GM19043 (cell line): ENCODE measurements around the gene ORC4.
A peak's percentile ranks its signal among the peaks of the same experiment; 100 is the strongest.

Source experiments
- ATAC-seq: cut with Tn5 transposase; IDR thresholded peaks from one replicate; pipeline ENCODE4 v1.9.1; 2021; ENCODE audit warnings: low read depth; ENCODE audit not compliant: unreplicated experiment

Gene ORC4

DNA sequence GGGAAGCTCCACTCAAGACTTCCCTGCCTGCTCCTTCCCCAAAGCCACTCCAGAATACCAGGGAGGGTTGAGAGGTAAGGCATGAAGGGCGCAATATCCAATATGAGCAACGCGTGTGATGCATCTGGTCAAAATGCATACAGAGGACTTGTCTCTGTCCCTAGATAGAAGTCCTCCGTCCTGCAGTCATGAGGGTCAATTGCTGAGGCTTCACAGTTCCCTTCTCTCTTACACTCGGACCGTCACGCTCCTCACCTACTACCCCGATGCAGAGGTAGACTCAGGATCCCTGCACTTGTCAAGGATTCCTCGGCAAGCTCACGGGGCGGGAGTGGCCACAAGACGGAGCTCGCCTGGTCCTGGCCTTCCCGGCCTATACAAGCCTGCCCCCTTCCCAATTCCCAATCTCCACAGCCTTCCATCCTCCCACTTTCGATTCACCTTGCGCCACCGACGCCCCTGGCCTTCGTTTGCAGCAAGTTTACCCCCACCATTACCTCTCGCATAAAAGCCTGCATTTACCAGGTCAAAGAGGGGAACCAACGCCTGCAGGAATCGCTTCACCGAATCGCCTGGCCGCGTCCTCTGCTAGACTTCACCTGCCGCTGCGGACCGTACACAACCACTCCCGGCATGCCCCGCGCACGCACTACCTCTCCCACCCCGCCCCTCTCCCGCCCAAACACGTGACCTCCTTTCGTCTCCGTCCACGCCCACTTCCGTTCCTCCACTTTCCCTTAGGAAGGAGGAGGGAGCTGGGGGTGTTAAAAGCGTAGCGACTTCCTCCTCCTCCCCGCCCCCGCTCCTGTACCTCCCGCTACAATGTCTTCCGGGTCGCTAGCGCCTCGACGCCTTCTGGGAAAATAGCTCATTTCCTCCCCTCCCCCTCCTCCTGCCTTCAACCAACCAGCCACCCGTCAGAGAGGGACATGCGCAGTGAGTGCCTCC, at the start of gene ORC4:
TSS of gene ORC4 (minus strand) at position 627 of the 948 bp plus-strand sequence. CDS start 44,779 bp downstream, outside the sequence.
- ATAC-seq = peak; percentile 73

DNA sequence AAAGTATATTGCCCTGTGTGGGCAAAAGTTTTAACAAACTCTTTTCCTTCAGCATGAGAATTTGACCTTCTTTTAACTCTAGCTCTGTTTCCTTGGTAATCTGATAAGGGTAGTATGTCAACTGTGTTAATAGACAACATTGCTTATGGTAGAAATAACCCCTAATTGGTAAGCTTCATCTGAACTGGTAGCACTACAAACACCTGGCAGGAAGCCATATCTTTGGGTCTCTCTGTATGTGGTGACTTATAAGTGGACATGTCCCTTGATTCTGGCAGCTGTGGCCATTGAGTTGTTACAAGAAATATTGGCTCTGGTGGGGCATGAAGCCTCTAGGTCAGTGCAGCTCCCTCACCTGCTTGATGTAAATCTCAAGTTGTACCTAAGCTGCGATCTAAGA, 47.3 kb upstream of the ORC4 start:
- ATAC-seq = no peak

DNA sequence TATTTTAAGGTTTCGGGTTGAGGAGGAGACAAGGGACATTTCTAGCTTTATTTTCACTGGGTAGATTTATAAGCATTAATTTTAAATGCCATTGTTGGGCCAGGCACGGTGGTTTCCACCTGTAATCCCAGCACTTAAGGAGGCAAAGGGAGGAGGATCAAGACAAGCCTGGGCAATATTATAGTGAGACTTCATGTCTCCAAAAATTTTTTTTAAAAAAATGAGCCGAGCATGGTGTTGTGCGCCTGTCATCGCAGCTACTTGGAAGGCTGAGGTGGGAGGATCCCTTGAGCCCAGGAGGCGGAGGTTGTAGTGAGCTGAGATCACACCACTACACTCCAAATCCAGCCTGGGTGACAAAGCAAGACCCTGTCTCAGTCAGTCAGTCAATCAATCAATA, 45.4 kb upstream of the ORC4 start:
- no peak for ATAC-seq

DNA sequence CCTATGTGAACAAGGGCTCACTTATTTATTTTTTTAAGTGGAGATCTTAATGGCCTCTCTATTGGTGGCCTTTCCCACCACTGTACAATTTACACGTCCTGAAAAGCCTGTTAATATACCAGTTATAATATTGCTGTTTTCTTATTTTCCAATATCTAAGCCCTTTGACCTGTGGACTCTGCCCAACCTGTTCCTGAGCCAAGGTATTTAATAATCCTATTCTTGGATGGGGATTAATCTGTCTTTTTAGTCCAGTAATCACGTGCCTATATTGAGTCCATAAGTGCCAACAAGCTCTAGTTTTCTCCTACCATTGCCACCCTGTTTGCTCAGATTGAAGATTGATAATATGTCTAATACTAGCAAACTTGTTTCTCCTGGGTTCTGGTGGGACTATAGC, 43.1 kb upstream of the ORC4 start:
- no peak for ATAC-seq

DNA sequence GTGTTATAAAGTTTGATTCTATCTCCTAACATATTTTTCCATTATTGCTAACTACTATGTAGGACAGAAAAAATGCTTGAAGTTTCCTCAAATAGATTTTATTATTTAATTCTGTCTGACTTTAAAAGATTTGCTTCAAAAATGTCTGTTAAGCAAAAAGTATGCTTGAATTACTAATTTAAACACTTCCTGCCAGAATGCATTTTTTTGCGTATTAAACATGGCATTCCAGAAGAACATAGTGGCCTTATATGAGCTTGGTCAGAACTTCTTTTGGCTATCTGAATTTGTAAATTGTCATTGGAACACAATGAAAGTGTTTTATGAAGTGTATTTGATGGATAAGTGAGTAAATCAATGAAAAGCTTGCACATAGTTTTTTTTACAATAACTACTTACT, 38.1 kb upstream of the ORC4 start:
- no peak for ATAC-seq

DNA sequence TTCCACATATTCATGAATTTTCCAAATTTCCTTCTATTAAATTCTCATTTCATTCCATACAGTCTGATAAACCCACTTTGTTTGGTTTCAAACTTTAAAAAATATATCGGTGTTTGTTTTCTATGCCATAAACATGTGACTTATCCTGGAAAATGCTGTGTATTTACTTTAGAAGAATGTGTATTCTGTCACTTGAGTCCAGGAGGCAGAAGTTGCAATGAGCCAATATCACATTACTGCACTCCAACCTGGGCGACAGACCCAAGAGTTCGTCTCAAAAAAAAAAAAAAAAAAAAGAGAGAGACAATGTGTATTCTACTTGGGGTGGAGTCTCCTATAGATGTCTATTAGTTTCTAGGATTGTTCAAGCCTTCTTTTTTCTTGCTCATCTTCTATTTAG, 32.1 kb upstream of the ORC4 start:
- ATAC-seq = no peak

DNA sequence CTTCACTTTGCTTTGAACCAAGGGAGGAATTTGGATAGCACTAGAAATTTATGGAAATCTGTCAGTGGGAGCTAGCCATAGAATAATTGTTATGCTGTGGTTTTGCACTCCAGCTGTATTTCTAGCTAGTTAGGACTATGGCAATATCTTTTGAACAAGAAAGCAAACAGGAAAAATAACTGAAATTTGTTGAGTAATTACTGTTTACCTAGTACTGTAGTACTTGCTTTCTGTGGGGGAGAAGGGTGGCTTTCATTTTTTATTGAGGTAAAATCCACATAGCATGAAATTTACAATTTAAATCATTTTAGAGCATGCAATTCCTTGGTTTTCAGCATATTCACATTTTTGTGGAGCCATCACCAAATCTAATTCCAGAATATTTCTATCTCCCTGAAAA, 28.7 kb upstream of the ORC4 start:
- ATAC-seq = no peak

DNA sequence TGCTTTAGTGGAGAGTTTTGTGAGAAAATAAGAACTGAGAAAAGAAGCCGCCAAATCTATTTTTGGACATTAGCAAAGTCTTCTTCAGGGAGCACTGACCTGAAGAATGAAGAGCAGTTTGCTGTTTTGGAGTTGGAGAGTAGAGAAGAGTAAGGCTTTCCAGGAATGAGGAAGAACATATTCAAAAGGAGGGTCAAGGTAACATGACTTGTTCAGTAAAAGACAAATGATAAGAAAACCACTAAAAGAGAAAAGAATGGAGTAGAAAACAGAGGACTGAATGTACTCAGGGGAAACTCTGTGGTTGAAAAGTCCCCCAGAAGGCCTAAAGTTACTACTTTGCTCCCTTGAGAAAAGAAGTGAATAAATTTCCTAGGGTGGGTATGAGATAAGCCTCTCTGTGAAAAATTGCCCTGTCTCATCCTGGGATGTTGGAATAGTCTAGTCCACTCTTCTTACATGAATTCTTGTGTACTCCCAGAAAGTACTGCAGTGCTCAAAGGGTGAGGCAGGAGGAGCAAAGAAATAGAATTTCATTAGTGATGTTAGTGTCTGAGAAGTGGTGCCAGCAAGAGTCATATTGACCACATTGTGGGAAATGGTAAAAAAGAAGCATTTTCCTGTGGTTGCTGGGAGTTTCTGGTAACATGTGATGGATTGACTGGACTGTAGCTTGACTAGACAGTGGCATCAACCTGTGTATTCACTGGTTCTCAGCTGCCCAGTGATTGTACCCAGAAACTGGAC, 28.1 kb upstream of the ORC4 start:
- peak; percentile 60 for ATAC-seq

DNA sequence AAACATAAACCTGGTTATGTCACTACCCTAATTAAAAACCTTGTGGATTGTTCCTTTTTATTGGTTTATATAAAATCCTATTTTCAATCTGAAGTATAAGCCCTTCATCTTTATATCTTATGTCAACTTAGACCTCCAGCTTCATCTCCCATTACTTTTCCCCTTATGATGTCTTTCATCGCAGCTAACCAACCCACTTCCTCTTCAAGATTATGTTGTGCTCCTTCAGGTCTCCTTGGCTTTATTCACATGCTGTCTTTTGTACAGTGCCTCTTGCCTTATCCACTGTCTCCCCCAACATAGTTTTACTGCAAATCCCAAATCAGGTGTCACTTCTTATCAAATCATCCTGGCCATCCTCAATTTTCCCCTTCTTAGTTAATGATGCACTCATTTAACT, 26.3 kb upstream of the ORC4 start:
- ATAC-seq = no peak

DNA sequence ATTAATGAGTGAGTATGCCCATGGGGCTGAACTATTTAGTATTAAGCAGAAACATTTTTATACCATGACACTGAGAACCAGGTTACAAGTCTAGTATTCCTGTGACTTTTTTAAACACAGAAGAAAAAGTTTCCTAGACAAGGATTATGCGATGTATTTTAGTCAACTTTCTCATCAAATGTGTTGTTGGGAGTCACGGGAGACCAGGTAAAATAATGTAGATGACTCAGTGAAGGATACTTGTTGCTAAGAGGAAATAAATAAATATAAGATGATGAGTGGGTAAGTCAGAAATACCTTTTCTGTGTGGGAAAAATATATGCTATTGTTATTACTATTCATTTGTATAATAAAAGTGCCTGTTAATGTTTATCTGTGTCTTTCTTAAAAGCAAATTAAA, 23.8 kb upstream of the ORC4 start:
- no peak for ATAC-seq

DNA sequence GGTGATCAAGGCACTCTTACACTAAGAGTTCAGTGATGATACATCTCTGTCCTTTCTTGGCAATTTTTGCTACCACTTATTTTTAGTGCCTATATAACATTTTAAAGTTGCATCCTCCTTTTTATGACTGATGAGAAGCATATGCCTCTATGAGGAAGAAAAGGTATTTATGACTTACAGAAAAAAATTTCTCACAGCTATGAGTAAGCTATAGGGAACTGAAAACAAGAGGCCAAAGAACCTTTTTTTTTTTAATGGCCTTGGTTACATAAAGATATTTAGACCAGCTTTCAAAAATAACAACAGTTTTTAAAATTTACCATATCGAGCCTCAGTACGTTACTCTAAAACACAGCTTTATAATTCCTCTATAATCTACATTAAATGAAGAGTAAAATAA, 21.7 kb upstream of the ORC4 start:
- ATAC-seq = peak; percentile 80

DNA sequence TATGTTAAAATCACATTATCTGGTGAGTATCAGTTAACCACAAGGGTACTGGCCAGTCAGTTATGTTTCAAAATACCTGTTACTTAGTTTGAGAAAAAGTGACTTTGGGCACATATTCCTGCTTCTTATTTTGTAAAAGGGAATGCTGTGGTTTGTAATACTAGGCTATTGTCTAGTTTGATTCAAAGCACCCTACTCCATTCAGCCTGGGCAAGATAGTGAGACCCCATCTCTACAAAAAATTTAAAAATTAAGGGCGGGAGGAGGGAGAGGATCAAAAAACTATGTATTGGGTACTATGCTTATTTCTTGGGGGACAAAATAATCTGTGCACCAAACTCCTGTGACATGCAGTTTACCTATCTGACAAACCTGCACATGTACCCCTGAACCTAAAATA, 19.2 kb upstream of the ORC4 start:
- no peak for ATAC-seq

DNA sequence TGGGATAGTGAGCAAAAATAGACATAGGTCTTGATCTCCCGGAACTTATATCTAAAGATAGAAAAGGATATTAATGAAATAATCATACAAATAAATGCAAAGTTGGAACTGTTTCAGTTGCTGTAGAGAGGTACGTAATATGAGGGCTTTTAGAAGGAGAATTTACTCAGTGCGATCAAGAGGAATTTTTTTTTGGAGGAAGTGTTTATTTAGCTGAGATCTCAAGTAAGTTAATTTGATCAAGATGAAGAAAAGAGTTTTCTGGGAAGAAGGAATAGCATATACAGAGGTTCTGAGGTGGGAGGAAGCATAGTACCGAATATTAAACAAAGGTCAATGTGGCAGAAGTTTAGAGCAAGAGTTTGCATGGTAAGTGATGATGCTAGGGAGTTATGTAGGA, 11.7 kb upstream of the ORC4 start:
- ATAC-seq = no peak

DNA sequence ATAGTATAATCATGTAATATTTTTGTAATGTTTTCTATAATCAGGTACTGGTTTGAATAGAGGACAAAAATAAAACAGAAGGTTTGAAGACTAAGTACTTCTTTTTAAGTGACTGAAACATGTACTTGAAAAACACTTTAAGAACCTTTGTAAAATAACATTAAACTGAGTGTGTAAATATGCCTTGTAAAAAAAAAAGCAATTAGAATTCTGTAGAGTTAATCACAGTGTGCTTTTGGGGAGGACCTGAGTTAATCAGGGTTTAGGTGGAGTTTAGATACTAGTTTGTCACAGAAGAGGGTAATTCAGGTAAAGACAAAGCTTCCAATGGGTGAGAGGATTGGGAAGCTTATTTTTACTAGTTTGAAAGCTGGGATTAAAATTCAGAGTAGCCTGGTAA, 10.6 kb upstream of the ORC4 start:
- ATAC-seq = no peak

DNA sequence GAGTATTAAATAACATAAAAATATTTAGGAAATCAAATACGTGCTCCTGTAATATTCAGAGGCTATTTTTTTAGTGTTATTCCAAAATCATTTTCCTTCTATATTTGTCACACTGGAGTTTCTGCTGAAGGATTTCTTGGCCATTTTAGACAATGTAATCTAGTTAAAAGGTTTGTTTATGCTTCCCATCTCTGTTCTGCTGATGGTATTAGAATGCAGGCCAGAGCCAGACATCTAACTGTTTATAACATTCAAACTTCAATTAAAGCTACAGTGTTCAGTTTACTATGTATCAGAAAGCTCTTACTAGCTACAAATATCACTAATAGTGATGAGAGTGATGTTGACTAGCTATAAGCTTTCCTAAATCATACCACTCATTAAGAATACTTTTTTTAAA, 8.2 kb upstream of the ORC4 start:
- ATAC-seq = no peak

DNA sequence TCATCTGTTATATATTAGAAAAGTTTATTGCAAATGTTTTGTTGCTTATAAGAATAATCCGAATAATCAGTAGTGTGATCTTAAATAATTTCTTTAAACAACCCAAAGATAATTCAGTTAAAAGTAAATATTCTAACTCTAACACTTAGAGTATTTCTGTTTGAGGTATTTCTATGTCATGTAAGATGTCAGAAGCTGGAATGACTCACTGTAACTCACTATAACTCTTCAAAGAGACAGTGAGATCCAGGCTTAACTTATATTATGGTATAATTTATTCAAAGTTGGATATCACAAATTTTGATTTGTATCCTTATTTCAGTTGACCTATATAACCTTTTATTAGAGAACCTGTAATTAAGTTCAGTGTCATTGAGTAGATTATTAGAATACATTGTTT, 7.3 kb upstream of the ORC4 start:
- ATAC-seq = no peak

DNA sequence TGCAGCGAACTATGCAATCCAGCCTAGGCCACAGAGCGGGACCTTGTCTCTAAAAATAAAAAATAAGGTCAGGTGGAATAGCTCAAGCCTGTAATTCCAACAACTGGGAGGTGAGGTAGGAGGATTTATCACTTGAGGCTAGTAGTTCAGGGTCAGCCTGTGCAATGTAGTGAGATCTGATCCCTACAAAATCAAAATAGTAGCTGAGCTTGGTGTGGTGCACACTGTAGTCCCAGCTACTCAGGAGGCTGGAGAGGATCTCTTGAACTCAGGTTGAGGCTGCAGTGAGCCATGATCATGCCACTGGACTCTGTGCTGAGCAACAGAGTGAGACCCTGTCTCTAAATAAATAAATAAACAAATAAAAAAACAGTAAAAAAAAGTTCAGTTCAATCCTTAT, 6.0 kb upstream of the ORC4 start:
- ATAC-seq = no peak

DNA sequence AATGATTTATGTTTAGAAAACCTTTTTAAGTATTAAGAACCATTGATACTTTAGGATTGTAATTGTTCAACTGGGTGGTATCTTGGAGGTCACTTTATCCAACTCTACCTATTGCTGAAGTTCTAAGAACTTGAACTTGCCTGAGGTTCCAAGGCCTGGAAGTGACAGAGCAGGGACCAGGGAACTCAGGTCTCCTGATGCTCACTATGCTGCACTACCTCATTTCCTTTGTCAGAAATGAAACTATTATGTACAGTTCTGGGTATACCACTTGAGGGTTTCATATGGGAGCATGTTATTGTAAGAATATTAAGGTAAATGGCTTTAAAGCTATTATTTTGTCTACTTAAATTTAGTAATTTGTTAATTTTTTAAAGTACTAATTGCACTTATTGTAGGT, 3.3 kb upstream of the ORC4 start:
- peak; percentile 30 for ATAC-seq

DNA sequence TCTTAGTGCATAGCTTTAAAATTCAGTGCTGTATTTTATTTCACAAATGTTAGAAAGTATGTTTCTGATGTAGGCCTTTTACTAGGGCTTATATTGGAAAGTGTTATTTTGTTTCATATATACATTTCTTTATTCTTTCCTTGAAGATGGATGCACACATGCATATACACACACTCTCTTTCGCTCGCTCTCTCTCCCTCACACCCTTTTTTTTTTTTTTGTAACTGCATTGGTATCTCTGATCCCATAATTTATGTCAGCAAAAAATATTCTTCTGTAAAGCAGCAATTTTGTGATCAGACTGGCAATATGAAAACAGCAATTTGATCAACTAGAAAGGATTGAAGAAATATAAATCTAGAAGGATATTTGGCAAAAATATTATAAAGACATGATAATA, 2.3 kb upstream of the ORC4 start:
- no peak for ATAC-seq

DNA sequence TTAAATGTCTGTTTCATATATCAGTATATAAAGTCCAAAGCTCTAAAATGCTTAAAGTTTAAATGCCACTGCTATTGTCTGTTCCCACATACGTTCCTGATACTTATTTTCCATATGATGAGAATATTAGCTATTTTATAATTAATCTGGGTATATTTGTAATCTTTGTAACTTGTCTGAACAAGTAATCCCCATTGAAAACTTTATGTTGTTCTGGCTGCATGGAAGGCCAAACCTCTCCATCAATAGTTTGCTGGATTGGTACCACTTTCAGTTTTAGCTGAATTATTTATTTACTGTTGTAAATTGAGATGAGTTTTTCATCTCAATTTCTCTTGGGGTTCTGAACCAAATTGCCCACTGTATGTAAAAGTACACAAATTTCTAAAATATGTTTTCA, 1.8 kb upstream of the ORC4 start:
- no peak for ATAC-seq

DNA sequence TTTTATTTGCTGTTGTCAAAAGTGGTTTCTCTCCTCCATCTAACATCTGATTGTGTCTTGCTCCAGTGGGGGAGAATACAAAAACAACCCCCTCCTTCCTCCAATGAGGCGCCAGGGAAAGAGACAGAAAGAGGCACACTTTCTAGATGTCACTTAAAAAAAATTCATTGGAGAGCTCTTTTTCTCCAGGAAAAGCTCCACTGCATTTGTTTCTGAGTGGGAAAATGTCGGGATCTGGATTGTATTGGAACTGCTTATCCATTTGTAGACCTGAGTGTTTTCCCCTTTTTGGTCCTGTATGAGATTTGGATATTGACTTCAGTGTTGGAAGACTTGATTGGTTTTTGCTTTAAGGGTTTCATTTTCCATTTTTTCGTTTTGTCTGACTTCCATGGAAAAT, 1.3 kb upstream of the ORC4 start:
- no peak for ATAC-seq
